Measurements from ENCODE around the gene SRD5A1.

SRD5A1 gene

GRCh38 chr5:6707852-6708251 is 74.6 kb downstream of the SRD5A1 start:
- no peak for DNase-seq (ENCODE audit: low read depth)
- H3K4me3 ChIP-seq (ENCODE audit: low read depth, low read length), result no peak overlapping the region

DNA sequence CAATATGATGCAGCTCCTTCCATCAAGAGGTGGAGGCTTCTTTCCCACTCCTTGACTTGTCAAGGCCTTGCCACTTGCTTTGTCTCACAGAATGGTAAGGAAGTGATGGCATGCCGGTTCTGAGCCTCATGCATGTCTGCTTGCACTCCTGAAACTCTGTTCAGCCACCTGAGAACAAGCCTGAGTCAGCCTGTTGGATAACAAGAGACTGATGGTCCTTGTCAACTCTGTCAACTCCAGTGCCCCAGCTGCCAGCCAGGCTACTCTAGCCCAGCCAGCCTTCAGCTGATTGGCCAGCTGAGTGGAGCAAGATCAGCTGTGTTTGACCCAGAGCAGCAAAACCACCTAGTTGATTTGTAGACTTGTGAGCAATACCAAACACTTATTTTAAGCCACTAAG is 75.6 kb downstream of the SRD5A1 start:
- no peak overlapping the region for H3K4me3 ChIP-seq (ENCODE audit: low read depth, low read length)
- TF ChIP-seq CTCF (IDR thresholded peaks at IDR 0.05; ENCODE audit: low read depth, low read length, missing control alignments), result no peak
- no peak for DNase-seq (ENCODE audit: low read depth)

More at GRCh38 chr5:6707852-6708251, 74.6 kb downstream of the SRD5A1 start:
- no peak for TF ChIP-seq CTCF (IDR thresholded peaks at IDR 0.05; ENCODE audit: low read depth, low read length, missing control alignments)

DNA sequence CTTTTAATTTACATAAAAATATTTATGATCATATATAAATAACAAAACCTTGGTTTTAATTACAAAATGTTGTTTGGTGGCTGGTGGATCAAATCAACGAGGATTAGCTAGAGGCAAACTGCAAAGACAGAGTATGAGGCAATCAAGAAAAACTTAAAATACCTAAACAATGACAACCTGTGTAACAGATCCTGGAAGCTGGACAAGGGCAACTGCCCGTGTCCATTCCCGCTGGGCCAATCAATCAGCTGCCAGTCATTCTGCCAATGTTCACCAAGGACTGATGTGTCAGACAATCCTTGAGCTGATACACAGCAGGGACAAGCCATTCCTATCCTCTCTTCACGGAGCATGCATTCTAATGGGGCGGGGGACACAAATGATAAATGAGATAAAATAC is 76.8 kb downstream of the SRD5A1 start:
- no peak for DNase-seq (ENCODE audit: low read depth)
- H3K4me3 ChIP-seq (ENCODE audit: low read depth, low read length), result no peak overlapping the region
- no peak for TF ChIP-seq CTCF (IDR thresholded peaks at IDR 0.05; ENCODE audit: low read depth, low read length, missing control alignments)

DNA sequence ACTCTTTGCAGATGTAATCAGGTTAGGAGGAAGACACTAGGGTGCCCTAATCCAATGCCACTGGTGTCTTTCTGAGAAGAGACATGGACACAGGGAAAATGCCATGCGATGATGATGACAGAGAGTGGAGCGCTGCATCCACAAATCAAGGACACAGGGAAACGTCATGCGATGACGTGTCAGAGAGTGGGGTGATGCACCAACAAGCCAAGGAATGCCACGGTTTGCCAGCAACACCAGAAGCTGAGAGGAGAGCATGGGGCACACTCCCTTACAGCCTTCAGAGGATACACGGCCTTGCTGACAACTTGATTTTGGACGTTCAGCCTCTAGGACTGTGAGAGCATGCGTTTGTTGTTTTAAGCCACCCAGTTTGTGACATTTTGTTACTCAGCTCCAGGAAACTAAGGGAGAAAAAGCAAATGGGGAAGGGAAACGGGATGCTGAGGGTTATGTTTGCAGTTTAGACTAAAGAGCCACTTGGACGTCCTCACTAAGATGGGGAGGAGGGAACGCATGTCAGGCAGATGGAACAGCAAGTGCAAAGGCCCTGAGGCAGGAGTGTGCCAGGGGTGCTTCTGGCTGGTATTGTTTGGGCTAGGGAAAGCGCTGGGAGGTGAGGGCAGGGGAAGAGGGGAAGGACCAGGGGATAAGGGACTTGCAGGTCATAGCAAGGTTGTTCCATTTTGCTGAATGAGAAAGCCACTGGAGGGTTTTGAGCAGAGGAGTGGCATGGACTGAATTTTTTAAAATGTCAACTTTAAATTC is 77.5 kb downstream of the SRD5A1 start:
- no peak for DNase-seq (ENCODE audit: low read depth)
- H3K4me3 ChIP-seq (ENCODE audit: low read depth, low read length), result no peak overlapping the region
- no peak for TF ChIP-seq CTCF (IDR thresholded peaks at IDR 0.05; ENCODE audit: low read depth, low read length, missing control alignments)

DNA sequence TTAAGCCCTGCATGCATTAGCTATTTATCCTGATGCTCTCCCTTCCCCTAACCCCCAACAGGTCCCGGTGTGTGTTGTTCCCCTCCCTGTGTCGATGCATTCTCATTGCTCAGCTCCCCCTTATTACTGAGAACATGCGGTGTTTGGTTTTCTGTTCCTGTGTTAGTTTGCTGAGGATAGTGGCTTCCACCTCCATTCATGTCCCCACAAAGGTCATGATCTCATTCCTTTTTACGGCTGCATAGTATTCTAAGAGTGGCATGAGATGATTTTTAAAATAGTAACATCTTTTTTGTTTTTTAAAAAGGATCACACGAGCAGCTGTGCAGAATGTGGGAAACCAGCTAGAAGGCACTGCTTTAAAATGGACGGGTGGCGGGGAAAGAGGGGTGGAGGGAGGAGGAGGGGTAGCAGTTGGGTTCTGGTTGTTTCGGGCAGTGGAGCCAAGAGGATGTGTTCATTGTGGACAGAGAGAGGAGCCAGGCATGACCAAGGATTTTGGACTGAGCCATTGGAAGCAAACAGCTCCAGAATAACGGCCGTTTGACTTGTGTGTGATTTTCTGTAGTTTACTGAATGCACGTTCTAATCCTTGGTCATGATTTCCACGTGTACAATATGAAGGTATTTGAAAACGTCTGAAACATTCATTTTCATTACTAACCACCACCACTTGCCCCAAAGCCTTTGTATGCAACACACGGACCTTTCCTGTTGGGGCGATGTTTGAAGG is 78.3 kb downstream of the SRD5A1 start:
- peak; percentile 30 for TF ChIP-seq CTCF (IDR thresholded peaks at IDR 0.05; ENCODE audit: low read depth, low read length, missing control alignments)
- DNase-seq (ENCODE audit: low read depth), result no peak
- H3K4me3 ChIP-seq (ENCODE audit: low read depth, low read length), result peak overlapping the region; percentile 69

GRCh38 chr5:6712142-6712576 is 78.9 kb downstream of the SRD5A1 start:
- peak overlapping the region; percentile 69 for H3K4me3 ChIP-seq (ENCODE audit: low read depth, low read length)
- TF ChIP-seq CTCF (IDR thresholded peaks at IDR 0.05; ENCODE audit: low read depth, low read length, missing control alignments), result no peak
- DNase-seq (ENCODE audit: low read depth), result no peak
